GM12878 (cell line): ENCODE results near the gene HSD17B13. TPM values are rescaled to one million over a fixed set of nuclear protein-coding genes. Genes with fewer than 3 reads are reported as not detected.
"Not testable (repeated sequence)": the region's sequence is repeated elsewhere in the genome, so short reads cannot be mapped to it uniquely, and the experiment has no call there.

Experiments
- ATAC-seq: fragments of 200-7000 bp; cut with Tn5 transposase; 3 replicates; pipeline ENCODE4 v1.9.1; 2020; ENCODE audit warnings: mild to moderate bottlenecking, moderate library complexity
- BruUV-seq: library from RNA; stranded (reverse); fragments of 400-500 nt; replicated peaks from 2 replicates; lab custom pipeline; 2021; lab: Mats Ljungman, UMichigan
- CTCF ChIA-PET: fragments of 300-600 bp; sonication (Branson Sonifier 250); formaldehyde crosslinking; extraction: SDS; loops from one replicate; lab custom pipeline; 2021; ENCODE audit warnings: inconsistent platforms; lab: Yijun Ruan, JAX
- POLR2A ChIA-PET: fragments of 350-600 bp; formaldehyde crosslinking; extraction: SDS; loops from one replicate; lab custom pipeline; 2021; ENCODE audit warnings: inconsistent platforms; lab: Charles Lee
- RAD21 ChIA-PET: fragments of 300-600 bp; sonication (Branson Sonifier 250); formaldehyde crosslinking; loops from one replicate; lab custom pipeline; 2023; ENCODE audit warnings: antibody characterized with exemption; ENCODE audit not compliant: unreplicated experiment; lab: Charles Lee
- SMC1A ChIA-PET: fragments of 300-600 bp; sonication (Branson Sonifier 250); formaldehyde crosslinking; loops from one replicate; lab custom pipeline; 2023; ENCODE audit not compliant: unreplicated experiment, uncharacterized antibody; lab: Charles Lee
- DNase-seq: peaks from one replicate; pipeline ENCODE4 v3.0.0-alpha.2; 2011; ENCODE audit warnings: low read depth, low spot score
- FAIRE-seq: peaks from 3 replicates; lab custom pipeline; 2011; peaks lifted over from hg19 to GRCh38; lab: Jason Lieb, UNC
- H2AFZ ChIP-seq: 2 replicates; pipeline ENCODE4 v1.6.0; 2011; ENCODE audit warnings: low read depth, low read length, control low read depth; ENCODE audit not compliant: control insufficient read depth
- H3K27ac ChIP-seq: 2 replicates; pipeline ENCODE4 v1.5.1; 2011; ENCODE audit warnings: control low read depth; ENCODE audit not compliant: control insufficient read depth, insufficient read depth
- H3K27me3 ChIP-seq, 2 experiments: replicated peaks in 1 of 2; 2 replicates each; pipeline versions ENCODE4 v1.6.0 to v1.6.1; 2011; ENCODE audit warnings: low read length in 1 of 2; ENCODE audit not compliant: control insufficient read depth in 2 of 2, insufficient read depth in 2 of 2
- H3K36me3 ChIP-seq, 2 experiments: 2 replicates each; pipeline ENCODE4 v1.5.1; 2011; ENCODE audit warnings: low read length in 1 of 2; ENCODE audit not compliant: control insufficient read depth in 2 of 2, insufficient read depth in 2 of 2
- H3K4me1 ChIP-seq: 2 replicates; pipeline ENCODE4 v1.6.1; 2011; ENCODE audit warnings: mild to moderate bottlenecking, low read length, moderate library complexity, mixed read lengths; ENCODE audit not compliant: control insufficient read depth, insufficient read depth
- H3K4me2 ChIP-seq: 2 replicates; pipeline ENCODE4 v1.6.0; 2011; ENCODE audit warnings: control low read depth; ENCODE audit not compliant: control insufficient read depth, insufficient read depth
- H3K4me3 ChIP-seq: fragments of 200-600 bp; sonication (generic); 2 replicates; pipeline ENCODE4 v1.5.1; 2016
- H3K79me2 ChIP-seq: 2 replicates; pipeline ENCODE4 v1.6.0; 2011; ENCODE audit warnings: low read length; ENCODE audit not compliant: control insufficient read depth, insufficient read depth
- H3K9ac ChIP-seq: 2 replicates; pipeline ENCODE4 v1.8.0; 2011; ENCODE audit warnings: low read length, control low read depth, mixed read lengths; ENCODE audit not compliant: control insufficient read depth, insufficient read depth
- H3K9me3 ChIP-seq: replicated peaks from 3 replicates; pipeline ENCODE4 v1.5.1; 2011; ENCODE audit warnings: mild to moderate bottlenecking, low read length; ENCODE audit not compliant: control insufficient read depth, insufficient read depth
- H4K20me1 ChIP-seq: 2 replicates; pipeline ENCODE4 v1.6.0; 2011; ENCODE audit not compliant: control insufficient read depth, insufficient read depth
- MTA3 ChIP-seq: IDR thresholded peaks from 2 replicates; pipeline ENCODE4 v1.6.1; 2012; ENCODE audit warnings: low read length, inconsistent platforms, borderline replicate concordance
- RCOR1 ChIP-seq: conservative IDR thresholded peaks from 2 replicates; pipeline ENCODE4 v1.6.1; 2012; ENCODE audit warnings: low read depth, low read length, improper control_type of control experiment
- SP1 ChIP-seq: IDR thresholded peaks from one replicate; pipeline ENCODE4 v1.6.1; 2011; ENCODE audit warnings: low read depth, low read length
- WGBS: methylation state at CpG from one replicate; pipeline ENCODE4 v1.1.6; 2016; ENCODE audit warnings: low lambda C conversion rate; ENCODE audit not compliant: insufficient replicate concordance, insufficient coverage; ENCODE audit errors: missing lambda C conversion rate; 5-methylcytosine and 5-hydroxymethylcytosine counted together
- in situ Hi-C: fragments of 300-500 bp; cut with MboI; formaldehyde crosslinking; loops from 9 replicates; pipeline ENCODE4 v1.14.3; 2018; ENCODE audit warnings: mixed read lengths
- intact Hi-C: fragments of 100-400 bp; cut with micrococcal nuclease; formaldehyde crosslinking; loops from one replicate; pipeline ENCODE4 v1.14.2; 2022; ENCODE audit not compliant: unreplicated experiment
- polyA plus RNA-seq, 11 experiments: library from polyadenylated mRNA; depleted of rRNA in 4 of 11; unstranded in 6 of 11; stranded (reverse) in 5 of 11; fragments of >200 nt; fragmentation: Nextera tagmentation in 4 of 11; fragmentation: Illumina TruSeq in 1 of 11; extraction: Ambion mirVana in 4 of 11; extraction: Trizol in 1 of 11; gene quantifications; 1 replicate in 1 of 11; 2 replicates in 10 of 11; pipeline versions ENCODE4 v1.2.1 to v1.2.3, GENCODE V29; 2011 to 2016; ENCODE audit warnings: inconsistent platforms in 2 of 11, missing spikeins in 2 of 11, low read depth in 1 of 11
- total RNA-seq, 4 experiments: library from RNA; depleted of rRNA in 3 of 4; stranded (reverse); fragments of >200 nt in 3 of 4; fragmentation: Illumina TruSeq in 1 of 4; extraction: Trizol in 1 of 4; gene quantifications; 2 replicates each; pipeline versions ENCODE4 v1.2.1 to v1.2.3, GENCODE V29; 2013 to 2021

Gene HSD17B13
- total and polyA plus RNA-seq, 10 of the 15 experiments (the other 5 are each of a cell fraction or from before 2014, with no cell fraction given) = 0.03 to 0.09 (median 0.04) TPM; not detected in 4

- H3K36me3 ChIP-seq, SMC1A ChIA-PET, H3K4me1 ChIP-seq, in situ Hi-C loops, H3K9me3 ChIP-seq, H2AFZ ChIP-seq, H3K4me3 ChIP-seq, H3K27ac ChIP-seq, DNase-seq, H4K20me1 ChIP-seq, H3K4me2 ChIP-seq, ATAC-seq, BruUV-seq, FAIRE-seq, H3K9ac ChIP-seq, POLR2A ChIA-PET, RAD21 ChIA-PET, intact Hi-C loops, CTCF ChIA-PET, H3K27me3 ChIP-seq, H3K79me2 ChIP-seq: not testable (repeated sequence)
- WGBS = 0% methylated on average over 4 of the region's 4 CpGs
Measured at GRCh38 chr4:87315000-87315399, 7.7 kb downstream of the HSD17B13 start.

GRCh38 chr4:87313756-87314155 is 8.9 kb downstream of the HSD17B13 start:
- no peak for DNase-seq
- TF ChIP-seq MTA3 (no peak), RCOR1 (no peak), SP1 (no peak)
- TF ChIP-seq, all 136 proteins: peak for 0
- BruUV-seq = no TSS peak
- Histone ChIP-seq H3K4me1 (no peaks in the 10 kb centered on the region), H3K9ac (no peak overlapping the region), H3K27ac (no peak overlapping the region), H3K4me3 (no peak overlapping the region), H3K9me3 (no peaks in the 10 kb centered on the region), H3K4me2 (no peak overlapping the region), H3K79me2 (no peaks in the 10 kb centered on the region), H4K20me1 (no peaks in the 10 kb centered on the region), H2AFZ (no peak overlapping the region), H3K36me3 (no peaks in the 10 kb centered on the region), H3K27me3 (no peaks in the 10 kb centered on the region; a peak in 1 of 4 replicates)
- intact Hi-C loops (no loop called here), in situ Hi-C loops (no loop called here)
- WGBS = 69% methylated on average over 3 of the region's 3 CpGs
- CTCF ChIA-PET = no interaction called here
- POLR2A ChIA-PET = no interaction called here
- ATAC-seq = no peak
- no peak for FAIRE-seq
- RAD21 ChIA-PET = no interaction called here
- SMC1A ChIA-PET = no interaction called here
